ENCODE measurements around the gene SLC7A6. TPM values are rescaled to one million over a fixed set of nuclear protein-coding genes. Genes with fewer than 3 reads are reported as not detected.
A peak's percentile ranks its signal among the peaks of the same experiment; 100 is the strongest.

Gene SLC7A6
- total and polyA plus RNA-seq, 8 donors = 2.9 to 66.1 (median 12.1) TPM

DNA sequence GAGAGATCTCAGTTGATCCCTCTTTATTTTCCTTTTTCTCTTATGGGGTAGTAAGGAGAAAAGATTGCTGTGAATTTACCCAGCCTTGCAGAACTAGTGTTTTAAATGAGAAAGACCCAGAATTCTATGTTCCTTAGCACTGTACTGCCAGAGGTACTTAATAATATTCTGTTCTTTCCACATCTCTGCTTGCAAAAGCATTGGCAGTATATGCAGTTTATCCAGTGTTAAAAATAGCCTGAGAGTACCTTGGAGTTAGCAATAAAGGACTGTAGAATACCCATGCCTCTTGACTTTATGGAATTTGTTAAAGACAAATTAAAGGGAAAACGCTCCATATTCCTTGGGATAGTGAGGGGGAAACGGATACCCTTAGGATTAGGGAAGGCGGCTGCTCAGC is 11.9 kb downstream of the SLC7A6 start:
- intact Hi-C loops (cut with DNase I; ENCODE audit: low total_unique reads) = no loop called here
- DNase-seq = no peak
- H3K36me3 ChIP-seq = peaks cover 0 to 39% (median 18%) of the 10 kb centered on the region in 4 donors
- H3K27ac ChIP-seq = peak overlapping the region; percentile 15 to 74 (median 60)
- no peak for TF ChIP-seq POLR2A (IDR thresholded peaks at IDR 0.05)
- no peak for TF ChIP-seq POLR2AphosphoS5 (IDR thresholded peaks at IDR 0.05)
- TF ChIP-seq CTCF (IDR thresholded peaks at IDR 0.05) = no peak
- TF ChIP-seq EP300 (IDR thresholded peaks at IDR 0.05) = no peak
- no peaks in the 10 kb centered on the region for H3K9me3 ChIP-seq
- no peak overlapping the region for H3K4me3 ChIP-seq
- 38 to 78% (median 61%) methylated on average over 3 of the region's 3 CpGs for WGBS, 5 donors
- H3K4me1 ChIP-seq = peaks cover 26 to 60% (median 51%) of the 10 kb centered on the region in 4 donors
- H3K27me3 ChIP-seq = no peaks in the 10 kb centered on the region

- TF ChIP-seq POLR2AphosphoS5 (IDR thresholded peaks at IDR 0.05) = no peak
- no peak for TF ChIP-seq CTCF (IDR thresholded peaks at IDR 0.05)
- no peak for TF ChIP-seq POLR2A (IDR thresholded peaks at IDR 0.05)
- TF ChIP-seq EP300 (IDR thresholded peaks at IDR 0.05) = no peak
- WGBS, 5 donors = 81 to 87% (median 86%) methylated on average over 13 of the region's 13 CpGs
- Histone ChIP-seq H3K9me3 (no peaks in the 10 kb centered on the region), H3K27me3 (no peaks in the 10 kb centered on the region), H3K4me1 (peaks cover 6 to 44% (median 33%) of the 10 kb centered on the region in 4 donors), H3K4me3 (no peak overlapping the region), H3K36me3 (peaks cover 0 to 31% (median 22%) of the 10 kb centered on the region in 4 donors), H3K27ac (no peak overlapping the region)
- intact Hi-C loops (cut with DNase I; ENCODE audit: low total_unique reads) = no loop called here
- no peak for DNase-seq
Observed at GRCh38 chr16:68279726-68280558, 15.6 kb downstream of the SLC7A6 start.

DNA sequence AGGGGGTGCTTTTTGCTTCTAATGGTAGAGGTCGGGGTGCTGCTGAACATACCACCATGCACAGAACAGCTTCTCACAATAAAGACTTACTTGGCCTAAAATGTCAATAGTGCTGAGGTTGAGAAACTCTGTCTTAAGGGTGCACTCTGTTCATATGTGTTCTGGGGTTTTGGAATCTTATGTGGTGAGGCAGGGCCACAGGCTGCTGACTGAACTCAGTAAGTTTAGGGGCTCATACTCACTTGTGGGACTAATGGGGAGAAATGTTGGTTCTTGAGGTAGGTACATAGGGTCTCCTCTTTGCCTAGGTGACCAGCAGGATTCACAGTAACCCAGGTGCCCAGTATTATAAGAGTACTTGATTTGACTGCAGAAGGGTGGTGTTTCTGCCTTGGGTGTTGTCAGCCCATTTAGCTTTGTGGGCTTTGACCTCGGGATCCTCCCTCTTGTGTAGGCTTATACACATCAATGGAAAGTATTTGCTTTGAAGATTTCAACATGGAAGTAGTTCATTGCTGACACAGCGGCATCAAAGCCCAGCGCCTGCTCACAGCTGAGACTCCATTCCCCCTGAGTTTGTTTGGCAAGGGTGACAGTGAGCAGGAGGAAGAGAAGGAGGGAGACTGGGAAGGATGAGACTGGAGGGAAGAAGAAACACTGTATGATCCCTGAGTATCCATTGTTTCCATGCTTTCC is 17.2 kb downstream of the SLC7A6 start:
- Histone ChIP-seq H3K4me3 (no peak overlapping the region), H3K27ac (no peak overlapping the region), H3K9me3 (no peaks in the 10 kb centered on the region), H3K27me3 (no peaks in the 10 kb centered on the region), H3K4me1 (peaks cover 2 to 44% (median 26%) of the 10 kb centered on the region in 4 donors), H3K36me3 (peaks cover 0 to 28% (median 20%) of the 10 kb centered on the region in 4 donors)
- 83 to 98% (median 91%) methylated on average over 4 of the region's 4 CpGs for WGBS, 5 donors
- DNase-seq = no peak
- no peak for TF ChIP-seq POLR2A (IDR thresholded peaks at IDR 0.05)
- TF ChIP-seq POLR2AphosphoS5 (IDR thresholded peaks at IDR 0.05) = no peak
- TF ChIP-seq EP300 (IDR thresholded peaks at IDR 0.05) = no peak
- no peak for TF ChIP-seq CTCF (IDR thresholded peaks at IDR 0.05)
- intact Hi-C loops (cut with DNase I; ENCODE audit: low total_unique reads) = no loop called here

DNA sequence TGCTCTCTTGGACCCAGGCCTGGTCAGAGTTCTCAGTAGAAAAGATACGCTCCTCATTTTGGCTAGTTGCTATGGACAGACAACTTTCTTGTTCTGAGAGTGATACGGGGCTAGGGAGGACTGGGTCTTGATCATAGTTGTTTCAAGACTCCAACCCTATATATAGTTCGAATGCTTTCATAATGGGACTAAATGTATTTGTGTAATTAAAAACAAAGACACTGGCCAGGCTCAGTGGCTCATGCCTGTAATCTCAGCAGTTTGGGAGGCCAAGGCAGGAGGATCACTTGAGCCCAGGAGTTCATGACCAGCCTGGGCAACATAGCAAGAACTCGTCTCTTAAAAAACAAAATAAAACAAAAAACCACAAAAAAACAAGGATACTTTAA is 17.7 kb downstream of the SLC7A6 start:
- peaks cover 5 to 44% (median 23%) of the 10 kb centered on the region in 4 donors for H3K4me1 ChIP-seq
- no peaks in the 10 kb centered on the region for H3K9me3 ChIP-seq
- H3K4me3 ChIP-seq = no peak overlapping the region
- no peak overlapping the region for H3K27ac ChIP-seq
- no peak for DNase-seq
- peaks cover 0 to 32% (median 21%) of the 10 kb centered on the region in 4 donors for H3K36me3 ChIP-seq
- intact Hi-C loops (cut with DNase I; ENCODE audit: low total_unique reads) = no loop called here
- no peaks in the 10 kb centered on the region for H3K27me3 ChIP-seq
- WGBS, 5 donors = 72 to 95% (median 91%) methylated on average over 4 of the region's 4 CpGs
- TF ChIP-seq CTCF (IDR thresholded peaks at IDR 0.05) (no peak), POLR2AphosphoS5 (IDR thresholded peaks at IDR 0.05) (no peak), EP300 (IDR thresholded peaks at IDR 0.05) (no peak), POLR2A (IDR thresholded peaks at IDR 0.05) (no peak)

Data from stomach (tissue), 9 donors.